ENCODE measurements around the gene PSD2. TPM values are rescaled to one million over a fixed set of nuclear protein-coding genes. Genes with fewer than 3 reads are reported as not detected.

The PSD2 gene
- total RNA-seq, 1 experiment from 2014 or later, result not detected

- Histone ChIP-seq H3K27ac (ENCODE audit: low read length) (no peak overlapping the region), H3K36me3 (ENCODE audit: low read depth, low read length) (no peaks in the 10 kb centered on the region), H3K9me3 (ENCODE audit: low read length) (no peaks in the 10 kb centered on the region), H3F3A (ENCODE audit: low read length, unreplicated experiment) (no peaks in the 10 kb centered on the region), H3K9ac (ENCODE audit: low read length) (no peak overlapping the region), H2AFZ (ENCODE audit: low read length) (no peak overlapping the region), H4K20me1 (ENCODE audit: low read length) (no peaks in the 10 kb centered on the region), H3K79me2 (ENCODE audit: low read length) (no peaks in the 10 kb centered on the region), H3K4me1 (ENCODE audit: insufficient read depth, low read length) (no peaks in the 10 kb centered on the region), H3K27me3 (ENCODE audit: low read length) (no peaks in the 10 kb centered on the region), H3K4me2 (ENCODE audit: low read length) (no peak overlapping the region), H3K9me2 (replicated peaks; ENCODE audit: low read length) (no peaks in the 10 kb centered on the region), H3K4me3 (ENCODE audit: low read length) (no peak overlapping the region)
- ATAC-seq (no peak), DNase-seq (no peak)
- intact Hi-C loops (cut with micrococcal nuclease), result no loop called here
- TF ChIP-seq CTCF (conservative IDR thresholded peaks at IDR 0.05; ENCODE audit: low read depth, low read length), result no peak
- no peak for TF ChIP-seq EZH2phosphoT487 (IDR thresholded peaks at IDR 0.05; ENCODE audit: borderline replicate concordance, low read length)
- TF ChIP-seq EZH2 (IDR thresholded peaks at IDR 0.05; ENCODE audit: low read length, unreplicated experiment), result no peak
- POLR2A ChIA-PET (ENCODE audit: unreplicated experiment), result no interaction called here
- no TSS peak for BruUV-seq (replicated peaks)
- CTCF ChIA-PET, result interaction anchor here (0.6 kb wide), 1 partner anchor 10 kb away, joined by 4 read pairs; no protein-coding TSS in a partner anchor
Measured at GRCh38 chr5:139886213-139886612, 90.6 kb downstream of the PSD2 start.

GRCh38 chr5:139888370-139888769, 92.8 kb downstream of the PSD2 start:
- Histone ChIP-seq H3K4me1 (ENCODE audit: insufficient read depth, low read length) (no peaks in the 10 kb centered on the region), H3F3A (ENCODE audit: low read length, unreplicated experiment) (no peaks in the 10 kb centered on the region), H2AFZ (ENCODE audit: low read length) (no peak overlapping the region), H3K36me3 (ENCODE audit: low read depth, low read length) (no peaks in the 10 kb centered on the region), H3K79me2 (ENCODE audit: low read length) (no peaks in the 10 kb centered on the region), H3K4me3 (ENCODE audit: low read length) (no peak overlapping the region), H4K20me1 (ENCODE audit: low read length) (no peaks in the 10 kb centered on the region), H3K27ac (ENCODE audit: low read length) (no peak overlapping the region), H3K9me2 (replicated peaks; ENCODE audit: low read length) (no peaks in the 10 kb centered on the region), H3K4me2 (ENCODE audit: low read length) (no peak overlapping the region), H3K9ac (ENCODE audit: low read length) (no peak overlapping the region), H3K9me3 (ENCODE audit: low read length) (no peaks in the 10 kb centered on the region), H3K27me3 (ENCODE audit: low read length) (no peaks in the 10 kb centered on the region)
- DNase-seq (no peak), ATAC-seq (no peak)
- ChIA-PET POLR2A (ENCODE audit: unreplicated experiment) (no interaction called here), CTCF (interaction anchor here (0.5 kb wide), 1 partner anchor 177 kb away, joined by 4 read pairs; no protein-coding TSS in a partner anchor)
- intact Hi-C loops (cut with micrococcal nuclease), result no loop called here
- no TSS peak for BruUV-seq (replicated peaks)
- TF ChIP-seq EZH2phosphoT487 (IDR thresholded peaks at IDR 0.05; ENCODE audit: borderline replicate concordance, low read length) (no peak), CTCF (conservative IDR thresholded peaks at IDR 0.05; ENCODE audit: low read depth, low read length) (no peak), EZH2 (IDR thresholded peaks at IDR 0.05; ENCODE audit: low read length, unreplicated experiment) (no peak)

GRCh38 chr5:139889410-139889809, 93.8 kb downstream of the PSD2 start:
- no peak overlapping the region for H3K4me2 ChIP-seq (ENCODE audit: low read length)
- ATAC-seq (no peak), DNase-seq (no peak)
- H3K9me3 ChIP-seq (ENCODE audit: low read length), result no peaks in the 10 kb centered on the region
- H3K4me3 ChIP-seq (ENCODE audit: low read length), result no peak overlapping the region
- H3K27ac ChIP-seq (ENCODE audit: low read length), result no peak overlapping the region
- TF ChIP-seq CTCF (conservative IDR thresholded peaks at IDR 0.05; ENCODE audit: low read depth, low read length), result no peak
- no peak for TF ChIP-seq EZH2 (IDR thresholded peaks at IDR 0.05; ENCODE audit: low read length, unreplicated experiment)
- TF ChIP-seq EZH2phosphoT487 (IDR thresholded peaks at IDR 0.05; ENCODE audit: borderline replicate concordance, low read length), result no peak
- no peak overlapping the region for H2AFZ ChIP-seq (ENCODE audit: low read length)
- H3K9me2 ChIP-seq (replicated peaks; ENCODE audit: low read length), result no peaks in the 10 kb centered on the region
- no peak overlapping the region for H3K9ac ChIP-seq (ENCODE audit: low read length)
- no peaks in the 10 kb centered on the region for H3F3A ChIP-seq (ENCODE audit: low read length, unreplicated experiment)
- CTCF ChIA-PET, result no interaction called here
- no peaks in the 10 kb centered on the region for H3K4me1 ChIP-seq (ENCODE audit: insufficient read depth, low read length)
- POLR2A ChIA-PET (ENCODE audit: unreplicated experiment), result interaction anchor here (0.6 kb wide), 1 partner anchor 340 kb away, joined by 3 read pairs; no protein-coding TSS in a partner anchor
- H3K27me3 ChIP-seq (ENCODE audit: low read length), result no peaks in the 10 kb centered on the region
- no peaks in the 10 kb centered on the region for H4K20me1 ChIP-seq (ENCODE audit: low read length)
- no peaks in the 10 kb centered on the region for H3K79me2 ChIP-seq (ENCODE audit: low read length)
- no TSS peak for BruUV-seq (replicated peaks)
- intact Hi-C loops (cut with micrococcal nuclease), result no loop called here
- no peaks in the 10 kb centered on the region for H3K36me3 ChIP-seq (ENCODE audit: low read depth, low read length)
